C4-2B (cell line): ENCODE results near the gene KDM7A.

Source experiments
- H3K27ac ChIP-seq: fragments of 450-650 bp; 2 replicates; pipeline ENCODE4 v1.5.1; 2017
- CTCF ChIP-seq: fragments of 450-650 bp; conservative IDR thresholded peaks from 2 replicates; pipeline ENCODE4 v1.5.1; 2017; ENCODE audit warnings: mild to moderate bottlenecking
- ZFX ChIP-seq: fragments of 450-650 bp; IDR thresholded peaks from 2 replicates; pipeline ENCODE4 v1.6.1; 2017

Gene KDM7A

GRCh38 chr7:140049339-140050024 lies 127.3 kb downstream of the KDM7A start:
- H3K27ac ChIP-seq = peak overlapping the region; percentile 57
- no peak for TF ChIP-seq ZFX
- TF ChIP-seq CTCF = no peak

GRCh38 chr7:140048989-140049338 lies 127.8 kb downstream of the KDM7A start:
- TF ChIP-seq ZFX (no peak), CTCF (no peak)
- H3K27ac ChIP-seq = peak overlapping the region; percentile 57

- TF ChIP-seq CTCF (no peak), ZFX (no peak)
- H3K27ac ChIP-seq = no peak overlapping the region
These were observed 128.6 kb downstream of the KDM7A start for GRCh38 chr7:140048138-140048537.

GRCh38 chr7:140047197-140047596 lies 129.6 kb downstream of the KDM7A start:
- TF ChIP-seq ZFX (no peak), CTCF (no peak)
- H3K27ac ChIP-seq = no peak overlapping the region

DNA sequence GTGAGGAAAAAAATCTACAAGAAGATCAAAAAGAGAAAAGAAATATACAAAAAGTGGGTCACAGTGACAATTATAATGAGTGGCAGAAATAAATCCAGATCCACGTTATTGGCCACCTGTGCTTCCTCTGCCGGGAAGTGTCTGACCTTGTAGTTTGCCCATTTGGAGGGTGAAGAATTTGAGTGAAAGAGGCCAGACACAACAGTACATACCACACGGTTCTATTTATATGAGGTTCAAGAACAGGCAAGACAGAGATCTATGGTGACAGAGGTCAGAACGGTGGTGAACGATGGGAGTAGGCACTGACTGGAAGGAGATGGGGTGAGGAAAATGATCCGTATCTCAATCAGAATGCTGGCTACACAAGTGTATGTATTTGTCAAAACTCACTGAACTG lies 131.1 kb downstream of the KDM7A start:
- no peak overlapping the region for H3K27ac ChIP-seq
- TF ChIP-seq ZFX = no peak
- TF ChIP-seq CTCF = no peak

- TF ChIP-seq CTCF (no peak), ZFX (no peak)
- H3K27ac ChIP-seq = no peak overlapping the region
These were observed 132.5 kb downstream of the KDM7A start for GRCh38 chr7:140044251-140044650.

DNA sequence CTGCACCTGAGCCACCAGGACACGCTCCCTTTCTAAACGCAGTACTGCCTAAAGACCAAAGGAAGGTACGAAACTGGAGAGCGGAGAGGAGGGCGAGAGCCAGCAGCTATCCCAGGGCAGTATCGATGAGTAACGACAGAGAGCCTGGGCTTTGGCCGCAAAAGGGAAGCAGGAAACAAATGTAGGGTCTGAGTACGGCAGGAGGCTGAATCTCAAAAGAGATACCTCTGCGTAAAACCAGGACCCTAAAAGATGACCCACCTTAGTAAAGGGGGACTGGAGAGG lies 134.5 kb downstream of the KDM7A start:
- TF ChIP-seq ZFX (no peak), CTCF (no peak)
- H3K27ac ChIP-seq = no peak overlapping the region
